ENCODE results near the gene TM4SF1.

DNA sequence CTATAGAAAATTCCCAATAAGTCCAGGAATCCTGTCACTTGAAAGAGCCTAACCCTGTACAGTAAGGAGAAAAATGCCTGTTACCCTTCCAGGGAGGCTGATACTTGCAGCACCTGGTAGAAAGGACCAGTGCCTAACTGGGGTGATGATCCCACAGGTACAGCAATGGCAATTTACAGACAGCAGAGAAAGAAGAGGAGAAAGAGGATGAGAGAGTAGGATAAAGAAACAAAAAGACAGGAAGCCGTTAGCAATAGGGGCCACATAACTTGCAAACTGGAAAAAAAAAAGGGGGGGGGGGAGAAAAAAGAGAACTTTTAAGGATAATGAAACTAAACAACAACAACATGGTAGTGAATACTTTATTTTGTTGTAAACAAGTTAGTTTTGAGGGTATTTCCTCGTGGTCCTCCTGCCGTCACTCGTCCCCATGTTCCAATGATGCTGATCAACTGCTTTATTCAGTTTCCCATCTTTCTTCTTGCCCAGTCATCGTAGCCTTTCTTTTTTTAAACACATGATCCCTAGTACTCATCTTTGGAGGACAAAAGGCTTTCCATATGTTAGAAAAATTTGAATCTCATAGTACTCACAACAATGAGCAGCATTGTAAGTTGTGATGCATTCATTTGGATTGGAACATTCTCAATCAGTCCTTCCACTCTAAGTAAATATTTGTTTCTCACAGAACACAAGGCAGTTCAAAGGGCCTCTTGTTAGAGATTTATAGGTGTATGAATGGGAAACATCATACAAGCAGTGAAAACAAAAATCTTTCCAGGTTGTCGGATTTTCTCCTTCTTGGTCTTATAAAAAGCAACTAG lies 8.6 kb downstream of the TM4SF1 start:
- TF ChIP-seq ESRRG (CRISPR knock-in tag; IDR thresholded peaks at IDR 0.05) (no peak), ZNF8 (CRISPR knock-in tag; IDR thresholded peaks at IDR 0.05) (no peak), ZC3H10 (CRISPR knock-in tag; IDR thresholded peaks at IDR 0.05) (no peak), CSDC2 (CRISPR knock-in tag; IDR thresholded peaks at IDR 0.05) (no peak)
- TF ChIP-seq, protein P1, sequence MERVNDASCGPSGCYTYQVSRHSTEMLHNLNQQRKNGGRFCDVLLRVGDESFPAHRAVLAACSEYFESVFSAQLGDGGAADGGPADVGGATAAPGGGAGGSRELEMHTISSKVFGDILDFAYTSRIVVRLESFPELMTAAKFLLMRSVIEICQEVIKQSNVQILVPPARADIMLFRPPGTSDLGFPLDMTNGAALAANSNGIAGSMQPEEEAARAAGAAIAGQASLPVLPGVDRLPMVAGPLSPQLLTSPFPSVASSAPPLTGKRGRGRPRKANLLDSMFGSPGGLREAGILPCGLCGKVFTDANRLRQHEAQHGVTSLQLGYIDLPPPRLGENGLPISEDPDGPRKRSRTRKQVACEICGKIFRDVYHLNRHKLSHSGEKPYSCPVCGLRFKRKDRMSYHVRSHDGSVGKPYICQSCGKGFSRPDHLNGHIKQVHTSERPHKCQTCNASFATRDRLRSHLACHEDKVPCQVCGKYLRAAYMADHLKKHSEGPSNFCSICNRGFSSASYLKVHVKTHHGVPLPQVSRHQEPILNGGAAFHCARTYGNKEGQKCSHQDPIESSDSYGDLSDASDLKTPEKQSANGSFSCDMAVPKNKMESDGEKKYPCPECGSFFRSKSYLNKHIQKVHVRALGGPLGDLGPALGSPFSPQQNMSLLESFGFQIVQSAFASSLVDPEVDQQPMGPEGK (CRISPR knock-in tag; IDR thresholded peaks at IDR 0.05; ENCODE audit: borderline replicate concordance), result no peak
